Testis (tissue), 3 donors: ENCODE measurements around the gene MAT2A. TPM values are rescaled to one million over a fixed set of nuclear protein-coding genes. Genes with fewer than 3 reads are reported as not detected.
"Not testable (repeated sequence)": the region's sequence is repeated elsewhere in the genome, so short reads cannot be mapped to it uniquely, and the experiment has no call there.

ENCODE experiments used
- DNase-seq: peaks from one replicate; pipeline ENCODE4 v3.0.0-alpha.2; 2019
- H3K27ac ChIP-seq, 2 donors: fragments of 200-600 bp; sonication (generic); one replicate each; pipeline ENCODE4 v1.5.1; 2019
- H3K27me3 ChIP-seq: fragments of 200-600 bp; sonication (generic); one replicate; pipeline ENCODE4 v1.5.1; 2019
- H3K36me3 ChIP-seq: fragments of 200-600 bp; sonication (generic); one replicate; pipeline ENCODE4 v1.5.1; 2017; ENCODE audit warnings: low read depth; ENCODE audit errors: missing control alignments
- H3K4me1 ChIP-seq: fragments of 200-600 bp; sonication (generic); one replicate; pipeline ENCODE4 v1.5.1; 2019
- H3K4me3 ChIP-seq, 2 donors: fragments of 200-600 bp; sonication (generic); one replicate each; pipeline ENCODE4 v1.5.1; 2017 to 2019
- H3K9me3 ChIP-seq: fragments of 200-600 bp; sonication (generic); one replicate; pipeline ENCODE4 v1.5.1; 2017
- CTCF ChIP-seq, 3 experiments: fragments of 450-650 bp in 2 of 3; fragments of 200-600 bp in 1 of 3; sonication (generic) in 1 of 3; IDR thresholded peaks; one replicate each; pipeline ENCODE4 v1.5.1; 2016 to 2019; ENCODE audit warnings: antibody characterized with exemption in 3 of 3, mild to moderate bottlenecking in 2 of 3, moderate library complexity in 1 of 3
- POLR2A ChIP-seq: fragments of 450-650 bp; IDR thresholded peaks from one replicate; pipeline ENCODE4 v1.6.1; 2017; ENCODE audit warnings: antibody characterized with exemption, mild to moderate bottlenecking, moderate library complexity
- WGBS, 2 donors: methylation state at CpG; one replicate each; pipeline ENCODE4 v1.1.5; 2018; 5-methylcytosine and 5-hydroxymethylcytosine counted together
- intact Hi-C: fragments of 100-400 bp; cut with DNase I; formaldehyde crosslinking; loops from one replicate; pipeline ENCODE4 v1.15.1; 2023; ENCODE audit warnings: low total_unique reads
- polyA plus RNA-seq: library from polyadenylated mRNA; stranded (reverse); fragments of 350-450 nt; fragmentation: Illumina TruSeq; extraction: RNeasy Lipid Tissue Mini Kit (QIAGEN cat#74804); gene quantifications from one replicate; pipeline ENCODE4 v1.2.3, GENCODE V29; 2014; ENCODE audit warnings: low read depth, low replicate concordance; ENCODE audit not compliant: insufficient read depth
- total RNA-seq, 2 donors: library from RNA; depleted of rRNA; stranded (reverse); fragments of >200 nt; gene quantifications; one replicate each; pipeline ENCODE4 v1.2.3, GENCODE V29; 2016

MAT2A gene
- total and polyA plus RNA-seq, 3 donors from 2014 or later: 198 to 268 (median 219) TPM

GRCh38 chr2:85588645-85589044 is 49.7 kb downstream of the MAT2A start:
- no peaks in the 10 kb centered on the region for H3K27me3 ChIP-seq
- intact Hi-C loops: no loop called here

GRCh38 chr2:85589181-85589580 is 50.2 kb downstream of the MAT2A start:
- 59 to 83% methylated on average over 4 of the region's 4 CpGs for WGBS, 2 donors
- Histone ChIP-seq H3K4me1 (peaks cover 46% of the 10 kb centered on the region), H3K4me3 (no peak overlapping the region), H3K9me3 (no peaks in the 10 kb centered on the region), H3K27ac (peak overlapping the region; percentile 18 to 71), H3K27me3 (no peaks in the 10 kb centered on the region), H3K36me3 (no peaks in the 10 kb centered on the region)
- DNase-seq: peak; percentile 69
- TF ChIP-seq CTCF (IDR thresholded peaks at IDR 0.05) (no peak), POLR2A (no peak)
- intact Hi-C loops: no loop called here

More at GRCh38 chr2:85588645-85589044, 49.7 kb downstream of the MAT2A start:
- peak overlapping the region; percentile 18 to 71 for H3K27ac ChIP-seq
- no peaks in the 10 kb centered on the region for H3K9me3 ChIP-seq
- 64 to 68% methylated on average over 4 of the region's 4 CpGs for WGBS, 2 donors
- no peak for DNase-seq
- no peak for TF ChIP-seq CTCF (IDR thresholded peaks at IDR 0.05)
- TF ChIP-seq POLR2A: no peak
- no peaks in the 10 kb centered on the region for H3K36me3 ChIP-seq
- no peak overlapping the region for H3K4me3 ChIP-seq
- peaks cover 51% of the 10 kb centered on the region for H3K4me1 ChIP-seq

- Histone ChIP-seq H3K36me3 (no peaks in the 10 kb centered on the region), H3K27ac (peak overlapping the region in 1 of 2 donors; percentile 33), H3K4me3 (no peak overlapping the region), H3K4me1 (peaks cover 47% of the 10 kb centered on the region), H3K27me3 (no peaks in the 10 kb centered on the region), H3K9me3 (no peaks in the 10 kb centered on the region)
- intact Hi-C loops: no loop called here
- WGBS, 2 donors: 43 to 45% methylated on average over 7 of the region's 7 CpGs
- no peak for DNase-seq
- TF ChIP-seq CTCF (IDR thresholded peaks at IDR 0.05): no peak
- TF ChIP-seq POLR2A: no peak
Observed at GRCh38 chr2:85589982-85590791, 51.2 kb downstream of the MAT2A start.

- Histone ChIP-seq H3K27ac (peak overlapping the region; percentile 22 to 33), H3K9me3 (no peaks in the 10 kb centered on the region), H3K4me1 (peaks cover 40% of the 10 kb centered on the region), H3K4me3 (no peak overlapping the region), H3K36me3 (no peaks in the 10 kb centered on the region), H3K27me3 (no peaks in the 10 kb centered on the region)
- DNase-seq: no peak
- intact Hi-C loops: no loop called here
- TF ChIP-seq CTCF (IDR thresholded peaks at IDR 0.05) (no peak), POLR2A (no peak)
- WGBS, 2 donors: 65 to 89% methylated on average over 2 of the region's 2 CpGs
Observed at GRCh38 chr2:85590950-85591349, 52.0 kb downstream of the MAT2A start.

- Histone ChIP-seq H3K27me3 (no peaks in the 10 kb centered on the region), H3K36me3 (no peaks in the 10 kb centered on the region), H3K4me3 (no peak overlapping the region), H3K9me3 (no peaks in the 10 kb centered on the region), H3K27ac (peak overlapping the region; percentile 33 to 34), H3K4me1 (peaks cover 43% of the 10 kb centered on the region)
- TF ChIP-seq POLR2A (no peak), CTCF (IDR thresholded peaks at IDR 0.05) (no peak)
- no peak for DNase-seq
- WGBS, 2 donors: 78 to 81% methylated on average over 12 of the region's 12 CpGs
- intact Hi-C loops: no loop called here
Observed at GRCh38 chr2:85591563-85591962, 52.6 kb downstream of the MAT2A start.

GRCh38 chr2:85592299-85592698 is 53.3 kb downstream of the MAT2A start:
- H3K36me3 ChIP-seq, H3K4me3 ChIP-seq, intact Hi-C loops, DNase-seq, H3K9me3 ChIP-seq, H3K27me3 ChIP-seq: not testable (repeated sequence)
- peak overlapping the region in 1 of 2 donors; percentile 25 for H3K27ac ChIP-seq
- 94 to 97% methylated on average over 9 of the region's 9 CpGs for WGBS, 2 donors
- H3K4me1 ChIP-seq: peaks cover 45% of the 10 kb centered on the region
